CD4-positive, alpha-beta T cell treated with Interleukin-15 for 1 hour (primary cell): ENCODE measurements around the gene RIPOR3.
"Not testable (repeated sequence)": the region's sequence is repeated elsewhere in the genome, so short reads cannot be mapped to it uniquely, and the experiment has no call there.

Source experiments
- DNase-seq: peaks from one replicate; pipeline ENCODE4 v3.0.0-alpha.2; 2020

RIPOR3 gene

GRCh38 chr20:50547964-50548363 is 143.4 kb downstream of the RIPOR3 start:
- no peak for DNase-seq

DNA sequence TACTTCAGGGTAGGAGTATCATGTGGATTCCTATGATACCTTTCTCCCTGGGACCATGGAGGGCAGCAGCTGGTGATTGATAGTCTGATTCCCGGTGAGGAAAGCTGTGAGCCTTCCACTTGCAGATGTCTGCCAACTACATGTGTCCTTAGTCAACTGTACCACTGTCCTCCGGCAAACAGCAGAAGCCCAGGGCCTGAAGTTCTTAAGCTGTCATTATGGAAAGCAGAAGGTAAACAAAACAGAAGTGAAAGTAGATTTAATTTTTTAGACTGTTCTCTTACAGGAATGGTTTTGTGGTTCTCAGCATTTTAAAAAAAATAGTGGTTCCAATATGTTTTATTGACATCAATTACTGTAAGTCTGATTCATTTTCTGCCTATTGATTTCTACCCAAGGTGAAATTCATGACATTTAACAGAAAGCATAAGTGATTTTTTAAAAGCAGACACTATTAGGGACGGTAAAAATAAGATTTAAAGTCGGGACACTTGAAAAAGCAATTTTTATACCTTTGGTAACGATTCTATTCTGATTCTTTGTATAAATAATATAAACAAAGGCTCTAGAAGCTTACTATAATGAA is 144.5 kb downstream of the RIPOR3 start:
- DNase-seq = no peak

DNA sequence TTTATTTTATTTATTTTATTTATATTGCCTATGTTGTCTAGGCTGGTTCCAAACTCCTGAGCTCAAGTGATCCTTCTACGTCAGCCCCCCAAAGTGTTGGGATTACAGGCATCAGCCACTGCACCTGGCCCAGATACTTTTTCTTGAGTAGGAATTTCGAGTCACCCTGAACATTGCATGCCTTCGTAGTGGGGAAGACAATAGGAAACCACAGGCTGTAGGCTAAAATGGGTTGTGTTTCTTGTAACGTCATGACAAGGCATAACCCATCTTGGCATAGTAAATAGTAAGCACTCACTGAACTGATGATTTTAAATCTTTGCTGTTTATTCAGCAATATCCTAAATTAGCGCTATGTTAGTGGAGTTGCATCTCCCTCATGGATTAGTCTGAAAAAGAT is 146.2 kb downstream of the RIPOR3 start:
- DNase-seq = no peak

GRCh38 chr20:50543326-50543725 is 148.0 kb downstream of the RIPOR3 start:
- DNase-seq = no peak

DNA sequence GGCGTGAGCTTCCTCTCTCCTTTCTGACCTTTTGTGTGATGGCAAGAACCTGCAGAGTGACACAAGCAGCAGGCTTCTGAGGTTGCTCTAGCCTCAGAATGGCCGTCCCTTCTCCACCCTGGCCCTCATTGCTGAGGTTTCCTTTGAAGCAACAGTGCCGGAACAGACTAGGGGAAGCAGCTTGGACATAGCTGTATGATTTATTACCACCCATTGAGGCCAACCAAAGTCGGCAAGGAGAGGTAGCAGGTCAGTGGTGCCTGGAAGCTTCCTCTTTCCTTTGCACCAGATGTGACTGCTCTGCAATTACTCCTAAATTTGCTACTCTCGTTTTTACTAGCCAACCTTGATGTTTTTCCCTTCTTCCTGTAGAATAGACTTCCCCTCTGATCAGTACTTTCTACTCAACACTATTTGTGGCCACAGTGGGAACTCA is 149.7 kb downstream of the RIPOR3 start:
- DNase-seq = no peak

GRCh38 chr20:50540620-50541605 is 150.4 kb downstream of the RIPOR3 start:
- no peak for DNase-seq

GRCh38 chr20:50539798-50540197 is 151.5 kb downstream of the RIPOR3 start:
- not testable (repeated sequence) for DNase-seq

DNA sequence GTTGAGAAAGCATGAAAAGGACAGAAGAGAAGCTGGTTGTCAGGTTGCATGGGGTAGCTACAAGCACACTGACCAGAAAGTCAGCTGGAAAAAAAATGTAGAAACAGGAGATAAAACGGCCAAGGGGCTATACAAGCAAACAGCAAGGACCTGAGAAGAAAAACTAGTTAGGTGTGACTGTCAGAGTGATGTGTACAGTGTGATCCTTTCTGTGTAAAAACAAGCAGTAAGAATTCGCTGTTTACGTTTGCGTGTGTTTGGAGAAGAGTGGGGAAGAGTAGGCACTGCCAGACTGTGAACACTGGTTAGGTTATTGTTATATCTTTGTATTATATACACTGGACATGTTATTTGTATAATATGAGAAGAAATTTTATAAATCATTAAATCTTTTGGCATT is 153.1 kb downstream of the RIPOR3 start:
- no peak for DNase-seq

- no peak for DNase-seq
These were observed 153.7 kb downstream of the RIPOR3 start for GRCh38 chr20:50537546-50538201.

DNA sequence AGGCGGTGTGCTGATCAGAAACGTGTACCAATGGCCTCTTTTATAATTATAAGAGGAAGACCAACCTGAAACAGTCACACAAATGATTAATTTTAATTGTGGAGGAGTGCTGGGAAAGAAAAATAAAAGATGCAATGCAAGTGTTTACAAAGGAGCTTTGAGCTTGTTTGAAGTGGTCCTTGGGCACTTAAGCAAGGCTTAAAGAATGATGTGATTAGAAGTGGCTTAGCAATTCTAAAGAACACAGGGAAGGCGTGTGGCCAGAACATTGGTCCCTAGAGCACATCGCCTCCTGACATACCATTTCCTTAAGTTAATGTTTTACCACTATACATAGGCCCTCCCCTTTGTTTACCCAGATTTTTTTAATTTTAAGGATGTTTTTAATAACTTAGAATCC is 155.0 kb downstream of the RIPOR3 start:
- no peak for DNase-seq
